ENCODE results near the gene OR2V2.

OR2V2 gene

GRCh38 chr5:181207214-181207959, 60.0 kb downstream of the OR2V2 start:
- peak; percentile 70 to 71 for DNase-seq (ENCODE audit: low read depth in 2 of 2)

GRCh38 chr5:181207960-181208253, 60.5 kb downstream of the OR2V2 start:
- no peak for DNase-seq (ENCODE audit: low read depth in 2 of 2)
